CMK (cell line): ENCODE measurements around the gene GLP2R.

ENCODE experiments used
- DNase-seq: peaks from one replicate; pipeline ENCODE4 v3.0.0-alpha.2; 2010; ENCODE audit warnings: low read depth

Gene GLP2R

DNA sequence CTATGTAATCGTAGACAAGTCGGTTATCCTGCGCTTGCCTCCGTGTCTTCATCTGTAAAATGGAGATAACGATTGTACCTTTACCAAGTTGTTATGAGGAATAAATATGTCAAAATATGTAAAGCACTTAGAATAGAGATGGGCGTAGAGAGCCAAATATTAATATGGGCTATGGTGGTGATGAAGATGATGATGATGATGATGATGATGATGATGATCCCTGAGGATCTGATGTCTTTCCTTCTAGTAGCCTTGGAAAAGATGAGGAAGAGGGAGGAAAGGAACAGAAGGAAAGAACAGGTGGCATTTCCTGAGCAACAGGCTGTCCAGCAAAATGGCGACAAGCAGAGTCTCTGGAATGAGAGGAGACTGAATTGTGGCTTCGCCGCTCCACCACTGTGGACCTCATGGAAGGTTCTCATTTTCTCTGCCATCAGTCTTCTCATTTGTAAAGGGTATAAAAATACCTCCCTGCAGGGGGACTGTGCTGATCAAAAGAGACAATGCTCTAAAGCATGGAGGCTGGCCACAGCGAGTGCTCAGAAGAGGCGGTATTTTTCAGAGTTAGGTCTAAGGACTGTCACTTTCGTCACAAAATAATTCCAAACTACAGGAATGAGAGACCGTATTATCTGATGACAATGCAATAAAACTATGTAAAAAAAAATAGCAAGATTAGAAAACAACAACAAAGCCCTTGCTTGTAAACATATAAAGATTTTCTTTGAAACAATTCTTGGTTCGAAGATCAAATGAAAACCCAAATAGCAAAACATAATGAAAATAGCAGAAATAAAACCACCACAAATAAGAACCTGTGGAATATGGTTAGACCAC lies 96.5 kb downstream of the GLP2R start:
- DNase-seq, result no peak

GRCh38 chr17:9924735-9925191 lies 99.0 kb downstream of the GLP2R start:
- DNase-seq, result peak; percentile 18

DNA sequence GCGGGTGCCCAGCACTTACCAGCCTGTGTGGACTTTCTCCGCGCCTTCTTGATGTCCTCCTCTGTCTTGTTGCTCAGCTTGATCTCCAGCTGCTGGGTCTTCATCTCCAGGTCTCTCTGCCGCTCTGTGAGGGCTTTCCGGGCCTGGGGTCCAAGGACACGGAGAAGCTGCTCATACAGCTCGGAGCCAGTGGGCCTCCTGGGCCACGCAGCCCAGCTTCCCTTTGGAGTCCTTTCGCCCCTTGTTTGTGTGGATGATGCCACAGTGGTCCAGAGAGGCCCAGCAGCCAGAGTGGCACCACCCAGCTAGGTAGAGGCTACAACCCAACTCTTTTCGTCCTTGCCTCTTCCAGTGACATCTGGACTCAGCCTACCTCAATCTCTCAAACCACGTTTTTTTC lies 99.7 kb downstream of the GLP2R start:
- DNase-seq, result no peak

- DNase-seq, result no peak
These were observed 100.6 kb downstream of the GLP2R start for GRCh38 chr17:9926150-9926804.

DNA sequence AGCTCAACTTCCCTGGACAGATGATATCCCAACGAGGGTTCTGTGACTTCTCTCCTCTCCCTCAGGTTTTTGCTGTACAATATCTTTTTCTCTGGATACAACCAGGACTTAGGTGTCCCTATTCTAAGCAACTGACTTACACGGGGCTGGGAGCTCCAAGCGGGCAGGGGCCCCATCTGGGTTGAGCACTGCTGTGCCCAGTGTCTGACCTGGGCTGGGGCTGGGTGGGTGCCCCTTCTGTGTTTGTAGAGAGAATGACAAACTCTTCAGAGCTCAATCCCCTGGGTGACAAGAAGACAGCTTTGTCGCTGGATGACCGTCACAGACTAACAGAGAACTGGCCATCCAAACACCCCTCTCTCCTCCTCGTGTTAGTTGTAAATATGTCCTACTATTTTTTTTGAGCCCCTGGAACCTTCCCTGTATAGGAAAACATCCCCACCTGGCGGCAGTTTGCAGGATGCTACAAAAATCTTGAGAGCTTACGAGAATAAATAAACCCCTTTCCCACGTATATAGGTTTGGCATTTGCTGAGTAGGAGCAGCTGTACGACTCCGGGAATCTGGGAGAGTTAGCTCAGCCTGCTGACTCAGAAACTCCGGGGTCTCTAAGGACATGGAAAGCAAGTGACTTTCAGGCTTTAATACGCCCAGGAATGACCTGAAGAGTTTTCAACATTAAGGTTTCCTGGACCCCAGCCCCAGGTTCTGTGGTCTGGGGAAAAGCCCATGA lies 103.0 kb downstream of the GLP2R start:
- DNase-seq, result no peak

DNA sequence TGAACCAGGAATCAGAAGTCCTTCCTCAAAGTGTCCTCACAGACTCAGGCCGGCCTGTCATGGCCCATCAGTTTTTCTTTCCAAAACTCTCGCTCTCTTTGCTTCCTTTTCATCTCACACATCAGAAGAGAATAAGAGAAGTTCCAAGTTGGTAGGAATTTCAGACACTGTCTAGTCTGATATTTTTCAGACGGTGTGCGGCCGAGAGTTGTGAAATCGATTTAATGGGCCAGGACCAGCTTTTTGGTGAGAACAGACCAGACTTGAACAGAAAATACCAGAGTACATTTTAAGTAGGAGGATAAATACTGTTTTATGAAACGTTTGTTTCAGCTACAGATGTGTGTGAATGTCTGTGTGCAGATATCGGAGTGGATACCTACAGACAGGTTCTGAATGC lies 104.1 kb downstream of the GLP2R start:
- no peak for DNase-seq

DNA sequence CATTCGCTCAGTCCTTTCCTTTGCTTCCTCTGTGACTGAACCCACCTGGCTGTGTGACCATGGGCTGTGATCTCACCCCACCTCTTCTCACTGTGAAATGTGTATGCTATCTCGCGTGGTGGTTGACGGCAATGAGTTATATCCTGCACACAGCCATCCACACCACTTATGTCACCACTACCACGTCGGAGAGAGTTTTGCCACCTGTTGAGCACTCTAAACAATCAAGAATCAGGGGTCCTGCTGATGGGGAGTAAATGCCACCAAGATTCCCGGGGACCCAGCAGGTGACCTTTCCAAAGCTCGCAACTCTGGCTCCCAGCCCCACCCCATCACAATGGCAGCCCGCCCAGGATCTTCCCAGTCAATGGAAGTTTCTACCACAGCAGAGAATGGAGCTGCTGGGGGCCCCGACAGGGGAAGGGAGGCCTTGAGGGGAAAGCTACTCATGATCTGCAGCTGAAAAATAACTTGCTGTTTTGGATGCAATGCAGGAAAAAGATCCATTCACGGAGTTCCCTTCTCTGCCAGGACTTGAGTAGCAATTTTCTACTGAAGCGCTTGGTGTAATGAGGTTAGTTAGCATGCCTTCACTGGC lies 105.5 kb downstream of the GLP2R start:
- no peak for DNase-seq

GRCh38 chr17:9932491-9932890 lies 106.8 kb downstream of the GLP2R start:
- no peak for DNase-seq

DNA sequence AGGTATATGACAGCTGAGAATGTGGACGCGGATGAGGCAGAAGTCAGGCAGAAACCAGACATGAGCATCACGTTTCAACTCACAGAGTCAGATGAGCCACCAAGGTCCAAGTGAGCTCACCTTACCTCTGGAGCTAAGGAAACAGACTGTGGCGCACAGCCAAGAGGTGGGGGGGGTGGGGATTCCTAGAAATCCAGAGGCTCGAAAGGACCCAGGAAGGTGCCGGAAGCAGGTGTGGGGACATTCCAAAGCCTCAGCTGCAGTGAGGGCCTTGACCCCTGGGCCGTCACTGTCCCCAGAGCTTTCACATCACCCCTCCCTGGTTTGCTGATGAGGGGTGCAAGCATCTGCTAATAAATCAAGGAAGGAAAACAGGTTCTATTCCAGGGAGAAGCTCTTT lies 108.6 kb downstream of the GLP2R start:
- DNase-seq, result no peak

DNA sequence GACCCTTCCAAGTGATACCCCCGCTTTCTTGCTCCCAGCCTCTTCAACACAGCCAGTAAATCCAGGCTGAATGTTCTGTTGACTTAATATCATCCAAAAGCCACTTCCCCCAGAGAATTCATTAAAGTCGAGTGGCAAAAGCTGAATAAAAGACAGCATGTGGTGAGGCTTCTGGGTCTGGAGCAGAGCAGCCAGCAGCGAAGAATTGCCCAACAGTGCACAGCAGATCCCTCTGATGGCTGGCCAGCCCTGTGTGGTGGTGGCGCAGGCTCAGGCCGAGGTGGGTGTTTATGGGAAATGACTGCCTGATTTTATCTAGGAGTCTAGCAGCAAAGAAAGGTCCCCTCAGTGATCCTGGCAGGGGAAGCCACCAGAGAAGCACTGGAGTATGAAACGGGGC lies 109.7 kb downstream of the GLP2R start:
- DNase-seq, result no peak

GRCh38 chr17:9936095-9936494 lies 110.4 kb downstream of the GLP2R start:
- no peak for DNase-seq

DNA sequence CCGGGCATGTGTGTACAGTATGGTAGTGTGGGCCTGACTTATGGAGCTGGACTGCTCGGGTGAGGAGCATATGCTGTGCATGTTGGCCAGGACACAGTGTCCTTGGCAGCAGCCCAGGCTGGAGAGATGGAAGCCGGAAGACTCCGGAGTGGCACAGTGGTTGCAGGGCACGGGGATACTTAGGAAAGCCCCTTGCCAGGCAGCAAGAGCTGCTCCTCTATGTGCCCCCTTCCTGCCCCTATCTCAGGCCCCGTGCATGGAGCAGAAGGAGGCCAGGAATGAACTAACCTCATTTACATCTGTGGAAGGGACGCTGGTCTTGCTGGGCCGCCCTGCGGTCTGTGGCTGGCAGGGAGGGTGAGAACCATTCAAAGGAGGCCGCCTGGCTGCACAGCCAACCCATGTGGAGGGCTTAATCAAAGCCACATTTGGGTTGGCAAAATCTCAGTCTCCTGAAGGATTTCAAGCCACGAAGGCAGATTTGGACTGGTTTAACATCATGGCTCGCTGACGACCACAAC lies 111.6 kb downstream of the GLP2R start:
- DNase-seq, result no peak

- no peak for DNase-seq
These were observed 112.2 kb downstream of the GLP2R start for GRCh38 chr17:9937901-9938300.

GRCh38 chr17:9938764-9939163 lies 113.0 kb downstream of the GLP2R start:
- DNase-seq, result no peak

- no peak for DNase-seq
These were observed 115.1 kb downstream of the GLP2R start for GRCh38 chr17:9940841-9941240.

DNA sequence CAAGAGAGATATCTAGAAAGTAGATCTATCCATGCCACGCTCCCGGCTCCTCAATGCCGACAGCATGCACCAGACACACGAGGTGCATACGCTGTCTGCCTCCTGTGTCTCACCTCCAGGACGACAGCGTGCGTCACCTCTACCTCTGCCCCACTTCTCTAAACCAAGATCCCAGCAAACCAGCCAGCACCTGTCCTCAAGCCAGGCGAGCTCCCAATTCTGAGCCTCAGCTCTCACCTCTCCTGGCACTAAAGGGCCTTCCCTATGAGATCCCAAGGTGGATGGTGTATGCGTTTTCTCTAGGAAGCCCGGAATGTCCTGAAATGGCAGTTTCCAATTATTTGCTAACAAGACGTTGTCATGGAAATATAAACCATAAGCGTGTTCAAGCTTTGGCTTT lies 115.6 kb downstream of the GLP2R start:
- DNase-seq, result no peak
